Activated naive CD4-positive, alpha-beta T cell treated with anti-CD3 and anti-CD28 coated beads, Interleukin-2, amount 50 U/mL, for 24 hours (primary cell): ENCODE results near the gene MFRP.
"Not testable (repeated sequence)": the region's sequence is repeated elsewhere in the genome, so short reads cannot be mapped to it uniquely, and the experiment has no call there.

Experiments used
- H3K27ac Mint-ChIP-seq: one replicate; pipeline ENCODE4 v1.8.0; 2021; ENCODE audit warnings: mild to moderate bottlenecking, mixed read lengths
- H3K27me3 Mint-ChIP-seq: one replicate; pipeline ENCODE4 v1.8.0; 2021; ENCODE audit warnings: mixed read lengths
- H3K36me3 Mint-ChIP-seq: one replicate; pipeline ENCODE4 v1.8.0; 2021; ENCODE audit warnings: mixed read lengths
- H3K4me1 Mint-ChIP-seq: one replicate; pipeline ENCODE4 v1.8.0; 2021; ENCODE audit warnings: mixed read lengths
- H3K4me3 Mint-ChIP-seq: one replicate; pipeline ENCODE4 v1.8.0; 2021; ENCODE audit warnings: mild to moderate bottlenecking, mixed read lengths
- H3K9me3 Mint-ChIP-seq: one replicate; pipeline ENCODE4 v1.8.0; 2021; ENCODE audit warnings: mixed read lengths

The MFRP gene

DNA sequence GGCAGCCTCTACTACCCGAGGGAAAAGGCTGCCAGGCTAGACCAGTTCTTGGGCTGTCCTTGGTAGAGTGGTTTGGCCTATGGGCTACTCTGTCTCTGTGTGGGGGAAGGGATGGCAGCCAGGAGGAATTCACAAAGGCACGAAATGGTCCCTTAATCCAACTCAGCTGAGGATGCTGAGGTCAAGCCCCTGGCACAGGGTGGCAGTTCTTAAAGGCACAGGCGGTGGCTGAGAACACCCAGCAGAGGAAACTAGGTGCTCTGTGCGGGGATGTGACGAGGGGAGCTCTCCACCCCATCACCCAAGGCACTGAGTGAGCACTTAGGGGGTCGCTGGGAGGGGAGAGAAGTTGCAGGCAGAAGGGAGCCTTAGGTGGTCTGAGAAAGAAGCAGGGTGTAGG, at the start of gene MFRP:
Gene MFRP (minus strand): TSS at position 101 of the 400 bp plus-strand sequence. CDS start 192 bp downstream, outside the sequence.
- Mint-ChIP-seq H3K27me3 (peaks cover 6% of the 10 kb centered on the region), H3K4me3 (no peak within 1 kb of the TSS)

GRCh38 chr11:119391275-119391674, 44.8 kb upstream of the MFRP start:
- Mint-ChIP-seq H3K27me3 (peaks cover 4% of the 10 kb centered on the region), H3K27ac (no peak overlapping the region), H3K4me3 (no peak overlapping the region), H3K36me3 (no peaks in the 10 kb centered on the region), H3K9me3 (no peaks in the 10 kb centered on the region), H3K4me1 (no peaks in the 10 kb centered on the region)

More for the DNA sequence above, at the start of gene MFRP:
- Mint-ChIP-seq H3K9me3 (no peaks in the 10 kb centered on the region), H3K36me3 (no peaks in the 10 kb centered on the region), H3K27ac (no peak within 1 kb of the TSS), H3K4me1 (peaks cover 3% of the 10 kb centered on the region)

- H3K9me3 Mint-ChIP-seq: no peaks in the 10 kb centered on the region
- H3K4me1 Mint-ChIP-seq: no peaks in the 10 kb centered on the region
- no peak overlapping the region for H3K4me3 Mint-ChIP-seq
- H3K27me3 Mint-ChIP-seq: no peaks in the 10 kb centered on the region
- no peaks in the 10 kb centered on the region for H3K36me3 Mint-ChIP-seq
- H3K27ac Mint-ChIP-seq: no peak overlapping the region
Observed at GRCh38 chr11:119389611-119390254, 43.2 kb upstream of the MFRP start.

DNA sequence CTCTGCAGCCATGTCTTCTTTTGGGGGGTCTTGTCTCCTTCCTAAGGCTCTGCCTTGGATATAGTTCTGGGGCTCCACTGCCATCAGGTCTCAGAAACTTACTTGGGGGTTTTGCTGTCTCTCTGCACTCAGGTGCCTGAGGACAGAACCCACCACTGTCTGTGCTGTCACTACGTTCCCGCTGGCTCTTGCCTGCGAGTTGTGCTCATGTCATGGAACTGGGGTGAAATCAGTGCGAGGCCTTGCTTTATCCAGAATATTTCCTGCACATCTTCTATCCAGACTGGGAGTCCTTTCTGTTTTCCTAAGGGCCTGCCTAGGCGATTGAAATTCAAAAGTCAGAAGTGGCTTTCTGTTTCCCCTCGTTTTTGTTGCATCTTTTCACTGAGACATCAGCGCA, 41.6 kb upstream of the MFRP start:
- no peaks in the 10 kb centered on the region for H3K9me3 Mint-ChIP-seq
- H3K36me3 Mint-ChIP-seq: no peaks in the 10 kb centered on the region
- no peaks in the 10 kb centered on the region for H3K4me1 Mint-ChIP-seq
- no peak overlapping the region for H3K27ac Mint-ChIP-seq
- no peak overlapping the region for H3K4me3 Mint-ChIP-seq
- H3K27me3 Mint-ChIP-seq: no peaks in the 10 kb centered on the region

DNA sequence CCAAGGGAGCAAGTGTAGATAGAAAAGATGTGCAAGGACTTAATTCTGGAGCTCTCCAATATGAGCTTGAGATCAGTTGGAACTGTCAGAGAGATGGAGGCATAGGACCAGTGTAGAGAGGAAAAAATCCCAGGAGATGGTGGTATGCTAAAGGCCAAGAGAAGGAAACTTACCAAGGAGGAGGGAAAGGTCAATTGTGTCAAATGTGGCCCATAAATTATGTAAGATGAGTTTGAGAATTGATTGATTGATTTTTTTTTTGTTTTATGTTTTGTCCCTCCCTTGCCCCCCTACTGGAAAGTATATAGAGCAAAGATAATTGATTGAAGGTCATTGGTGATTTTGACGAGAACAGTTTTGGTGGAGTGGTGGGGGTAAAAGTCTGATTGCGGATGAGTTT, 37.8 kb upstream of the MFRP start:
- H3K36me3 Mint-ChIP-seq: no peaks in the 10 kb centered on the region
- H3K27ac Mint-ChIP-seq: no peak overlapping the region
- H3K27me3 Mint-ChIP-seq: no peaks in the 10 kb centered on the region
- no peak overlapping the region for H3K4me3 Mint-ChIP-seq
- no peaks in the 10 kb centered on the region for H3K4me1 Mint-ChIP-seq
- H3K9me3 Mint-ChIP-seq: no peaks in the 10 kb centered on the region

DNA sequence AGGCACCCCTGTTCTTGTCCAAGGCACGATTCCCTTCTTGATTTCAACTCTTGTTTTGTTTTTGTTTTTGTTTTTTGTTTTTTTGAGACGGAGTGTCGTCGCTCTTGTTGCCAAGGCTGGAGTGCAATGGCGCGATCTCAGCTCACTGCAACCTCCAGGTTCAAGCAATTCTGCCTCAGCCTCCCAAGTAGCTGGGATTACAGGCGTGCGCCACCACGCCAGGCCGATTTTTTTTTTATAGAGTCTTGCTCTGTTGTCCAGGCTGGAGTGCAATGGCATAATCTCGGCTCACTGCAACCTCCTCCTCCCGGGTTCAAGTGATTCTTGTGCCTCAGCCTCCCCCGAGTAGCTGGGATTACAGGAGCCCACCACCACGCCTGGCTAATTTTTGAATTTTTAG, 36.0 kb upstream of the MFRP start:
- not testable (repeated sequence) for H3K9me3 Mint-ChIP-seq, H3K27ac Mint-ChIP-seq, H3K36me3 Mint-ChIP-seq, H3K27me3 Mint-ChIP-seq, H3K4me3 Mint-ChIP-seq, H3K4me1 Mint-ChIP-seq

DNA sequence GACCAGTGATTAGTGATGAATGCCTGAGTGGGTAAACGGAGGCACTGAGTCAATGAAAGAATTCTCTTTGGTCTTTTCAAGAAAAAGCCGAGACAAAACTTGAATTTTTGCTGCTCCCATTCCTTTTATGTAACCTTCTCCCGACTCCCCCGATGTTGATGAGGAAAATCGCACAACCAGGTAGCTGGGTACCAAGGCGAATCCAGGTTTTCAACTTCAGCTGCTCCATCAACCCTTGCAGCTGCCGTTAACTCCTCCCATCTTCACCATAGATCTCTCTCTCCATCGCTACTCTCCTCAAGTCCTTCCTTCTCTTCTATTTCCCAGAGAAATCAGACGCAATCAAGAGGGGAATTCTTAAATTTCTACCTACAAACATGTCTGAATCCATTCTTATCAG, 35.6 kb upstream of the MFRP start:
- H3K4me1 Mint-ChIP-seq: no peaks in the 10 kb centered on the region
- H3K27ac Mint-ChIP-seq: no peak overlapping the region
- H3K36me3 Mint-ChIP-seq: no peaks in the 10 kb centered on the region
- H3K27me3 Mint-ChIP-seq: no peaks in the 10 kb centered on the region
- H3K4me3 Mint-ChIP-seq: no peak overlapping the region
- no peaks in the 10 kb centered on the region for H3K9me3 Mint-ChIP-seq

- Mint-ChIP-seq H3K27me3 (no peaks in the 10 kb centered on the region), H3K27ac (peak within 1 kb of the TSS; percentile 68), H3K4me3 (no peak within 1 kb of the TSS), H3K4me1 (no peaks in the 10 kb centered on the region), H3K36me3 (no peaks in the 10 kb centered on the region), H3K9me3 (no peaks in the 10 kb centered on the region)
Observed at GRCh38 chr11:119381181-119381988, 34.9 kb upstream of the MFRP start, which contains the start of gene USP2. Gene USP2 (minus strand): TSS chr11:119381690. CDS start chr11:119373480, 8,210 bp downstream.

DNA sequence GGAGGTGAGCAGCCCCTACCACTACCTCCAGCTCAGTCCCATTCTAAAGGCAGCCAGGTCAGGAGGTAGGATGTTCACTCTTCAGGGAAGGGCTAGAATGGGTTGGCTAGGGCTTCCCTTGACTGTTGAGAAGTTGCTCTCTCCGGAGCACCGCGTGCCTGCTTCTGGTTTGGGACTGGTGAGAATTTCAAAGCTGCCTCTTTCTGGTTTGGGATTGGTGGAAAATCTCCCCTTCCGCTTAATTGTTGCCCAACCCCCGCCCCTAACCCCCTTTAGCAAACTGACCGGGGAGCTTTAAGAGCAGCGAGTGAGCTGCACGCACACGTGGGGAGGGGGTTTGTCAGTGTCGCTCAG, 34.3 kb upstream of the MFRP start:
- no peaks in the 10 kb centered on the region for H3K36me3 Mint-ChIP-seq
- no peak overlapping the region for H3K4me3 Mint-ChIP-seq
- no peaks in the 10 kb centered on the region for H3K27me3 Mint-ChIP-seq
- no peaks in the 10 kb centered on the region for H3K4me1 Mint-ChIP-seq
- no peaks in the 10 kb centered on the region for H3K9me3 Mint-ChIP-seq
- H3K27ac Mint-ChIP-seq: no peak overlapping the region

GRCh38 chr11:119380160-119380826, 33.8 kb upstream of the MFRP start:
- Mint-ChIP-seq H3K27me3 (no peaks in the 10 kb centered on the region), H3K4me3 (no peak overlapping the region), H3K36me3 (no peaks in the 10 kb centered on the region), H3K27ac (no peak overlapping the region), H3K9me3 (no peaks in the 10 kb centered on the region), H3K4me1 (no peaks in the 10 kb centered on the region)

DNA sequence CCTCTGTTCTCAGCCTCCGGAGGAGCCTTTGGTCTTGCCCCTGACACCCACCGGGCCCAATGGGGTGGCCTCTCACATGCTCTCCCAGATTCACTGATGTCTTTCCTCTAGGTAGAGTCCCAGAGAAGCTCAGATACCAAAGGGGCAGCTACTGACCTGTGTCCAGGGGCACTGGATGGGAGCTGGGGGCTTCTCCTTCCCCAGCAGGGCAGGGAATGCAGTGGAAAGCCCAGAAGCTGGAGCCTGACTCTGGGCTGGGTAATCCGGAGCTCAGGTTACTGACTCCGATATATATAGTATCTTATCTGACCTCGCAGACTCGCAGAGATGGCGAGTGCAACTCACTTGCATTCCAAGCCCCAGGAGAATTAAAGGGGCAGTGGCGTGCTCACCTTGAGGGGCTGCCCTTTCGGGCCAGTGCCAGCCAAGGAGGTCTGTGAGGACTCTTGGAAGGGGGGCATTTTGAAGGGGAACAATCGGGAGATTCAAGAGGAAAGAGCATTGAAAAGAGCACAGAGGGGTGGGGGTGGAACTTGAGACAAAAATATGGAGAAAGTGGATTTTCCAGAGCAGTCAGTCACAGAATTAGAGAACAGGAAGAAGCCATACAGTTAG, 32.5 kb upstream of the MFRP start:
- Mint-ChIP-seq H3K4me3 (no peak overlapping the region), H3K27me3 (no peaks in the 10 kb centered on the region), H3K4me1 (no peaks in the 10 kb centered on the region), H3K36me3 (no peaks in the 10 kb centered on the region), H3K27ac (no peak overlapping the region), H3K9me3 (no peaks in the 10 kb centered on the region)

DNA sequence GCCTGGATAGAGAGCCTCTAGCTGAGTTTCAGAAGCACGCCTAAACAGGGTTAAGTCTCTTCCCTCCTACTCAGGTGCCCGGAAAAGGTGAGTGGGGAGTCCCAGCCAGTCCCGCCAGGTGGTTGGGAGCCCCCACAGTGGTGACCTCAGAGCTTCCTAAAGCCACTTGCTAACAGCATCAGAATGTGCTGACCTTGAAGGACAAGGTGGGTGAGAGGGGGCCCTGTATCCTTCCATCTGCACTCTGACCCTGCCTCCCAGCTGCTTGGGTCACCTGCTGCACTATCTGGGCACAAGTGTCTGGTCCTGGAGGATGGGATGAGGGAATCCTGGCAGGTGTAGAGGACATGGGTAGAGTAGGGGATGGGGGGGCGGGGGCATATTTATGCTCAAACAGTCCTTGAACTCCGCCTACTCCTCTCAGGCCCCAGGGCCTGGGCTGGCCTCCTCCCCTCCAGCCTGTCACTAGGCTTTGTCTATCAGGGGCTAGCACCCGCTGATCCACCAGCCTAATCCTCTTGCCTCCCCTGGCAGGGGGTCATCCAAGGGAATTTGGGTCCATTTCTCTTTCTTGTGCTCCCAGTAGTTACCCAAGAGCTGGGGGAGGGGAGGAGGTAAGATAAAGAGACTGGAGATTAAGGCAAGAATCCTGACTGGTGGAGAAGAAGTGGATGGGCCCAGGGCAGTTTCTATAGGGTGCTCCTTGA, 31.6 kb upstream of the MFRP start:
- Mint-ChIP-seq H3K36me3 (no peaks in the 10 kb centered on the region), H3K27ac (no peak overlapping the region), H3K4me1 (no peaks in the 10 kb centered on the region), H3K9me3 (no peaks in the 10 kb centered on the region), H3K27me3 (no peaks in the 10 kb centered on the region), H3K4me3 (no peak overlapping the region)

GRCh38 chr11:119377112-119377901, 30.8 kb upstream of the MFRP start:
- Mint-ChIP-seq H3K36me3 (no peaks in the 10 kb centered on the region), H3K4me1 (no peaks in the 10 kb centered on the region), H3K4me3 (no peak overlapping the region), H3K27ac (no peak overlapping the region), H3K27me3 (no peaks in the 10 kb centered on the region), H3K9me3 (no peaks in the 10 kb centered on the region)

GRCh38 chr11:119376197-119376847, 29.8 kb upstream of the MFRP start:
- Mint-ChIP-seq H3K27ac (no peak overlapping the region), H3K27me3 (no peaks in the 10 kb centered on the region), H3K9me3 (no peaks in the 10 kb centered on the region), H3K36me3 (no peaks in the 10 kb centered on the region), H3K4me1 (no peaks in the 10 kb centered on the region), H3K4me3 (no peak overlapping the region)
